ENCODE data around the gene SP2.

DNA sequence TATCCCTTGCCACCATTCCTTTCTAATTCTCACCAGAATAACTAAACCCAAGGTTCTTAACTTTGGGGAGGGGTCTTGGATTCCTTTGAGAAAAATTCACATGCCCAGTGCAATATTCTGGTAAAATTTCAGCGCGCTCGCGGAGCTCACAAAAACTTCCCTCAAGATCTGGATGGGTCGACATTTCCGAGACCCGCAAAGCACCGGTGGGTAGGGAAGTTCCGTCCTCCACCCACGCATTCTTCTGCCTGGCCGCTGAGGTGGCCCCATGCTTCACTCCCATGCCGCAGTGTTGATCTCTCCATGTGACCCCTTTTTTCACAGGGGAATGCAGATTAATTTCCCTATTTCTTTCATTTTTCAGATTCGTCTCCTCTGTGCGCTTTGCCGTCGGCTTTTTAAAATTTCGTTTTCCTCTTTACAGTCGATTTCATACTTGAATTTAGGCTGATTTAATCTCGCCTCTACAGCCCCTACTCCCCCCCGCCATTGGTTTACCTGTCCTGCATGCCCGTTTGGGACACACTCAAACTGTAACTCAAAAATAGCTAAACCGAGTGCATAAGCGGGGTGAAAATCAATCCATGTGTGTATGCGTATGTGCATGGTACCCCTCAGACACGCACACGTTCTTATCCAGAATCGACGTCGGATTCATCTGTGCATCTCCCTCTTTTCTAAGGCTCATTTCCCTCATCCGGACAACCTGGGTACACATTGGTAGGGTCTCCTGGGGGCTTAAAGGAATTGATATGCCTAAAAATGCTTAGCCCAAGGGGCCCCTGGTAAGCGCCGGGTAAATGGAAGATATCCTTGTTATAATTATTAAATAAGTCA is 43.7 kb upstream of the SP2 start:
- no peak for TF ChIP-seq POLR2A (IDR thresholded peaks at IDR 0.05)
- TF ChIP-seq, protein P1, sequence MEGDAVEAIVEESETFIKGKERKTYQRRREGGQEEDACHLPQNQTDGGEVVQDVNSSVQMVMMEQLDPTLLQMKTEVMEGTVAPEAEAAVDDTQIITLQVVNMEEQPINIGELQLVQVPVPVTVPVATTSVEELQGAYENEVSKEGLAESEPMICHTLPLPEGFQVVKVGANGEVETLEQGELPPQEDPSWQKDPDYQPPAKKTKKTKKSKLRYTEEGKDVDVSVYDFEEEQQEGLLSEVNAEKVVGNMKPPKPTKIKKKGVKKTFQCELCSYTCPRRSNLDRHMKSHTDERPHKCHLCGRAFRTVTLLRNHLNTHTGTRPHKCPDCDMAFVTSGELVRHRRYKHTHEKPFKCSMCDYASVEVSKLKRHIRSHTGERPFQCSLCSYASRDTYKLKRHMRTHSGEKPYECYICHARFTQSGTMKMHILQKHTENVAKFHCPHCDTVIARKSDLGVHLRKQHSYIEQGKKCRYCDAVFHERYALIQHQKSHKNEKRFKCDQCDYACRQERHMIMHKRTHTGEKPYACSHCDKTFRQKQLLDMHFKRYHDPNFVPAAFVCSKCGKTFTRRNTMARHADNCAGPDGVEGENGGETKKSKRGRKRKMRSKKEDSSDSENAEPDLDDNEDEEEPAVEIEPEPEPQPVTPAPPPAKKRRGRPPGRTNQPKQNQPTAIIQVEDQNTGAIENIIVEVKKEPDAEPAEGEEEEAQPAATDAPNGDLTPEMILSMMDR (IDR thresholded peaks at IDR 0.05): no peak
